Measurements from ENCODE around the gene FOXRED2.

DNA sequence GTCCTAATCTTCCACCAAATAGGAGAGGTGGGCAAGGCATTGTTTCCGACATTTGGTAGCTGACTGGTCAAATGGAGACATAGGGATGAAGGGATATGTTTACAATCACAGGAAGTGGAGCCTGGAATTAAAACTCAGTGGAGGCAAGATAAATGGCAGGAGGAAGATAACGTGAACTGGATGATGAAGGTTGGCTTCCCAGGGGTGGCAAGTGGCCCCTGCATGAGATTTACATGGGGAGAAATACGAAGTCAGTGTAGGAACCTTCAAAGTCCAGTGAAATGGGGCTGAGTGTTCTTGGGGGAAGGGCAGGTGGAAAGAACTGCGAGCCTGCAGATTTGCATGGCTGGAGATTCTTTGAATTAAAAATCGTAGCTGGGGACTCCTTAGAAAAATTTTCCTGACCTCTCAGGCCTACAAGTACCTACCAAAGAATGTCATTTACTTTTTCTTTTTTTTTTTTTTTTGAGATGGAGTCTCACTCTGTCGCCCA lies 724 bp upstream of the FOXRED2 start:
- TF ChIP-seq GATA3 (IDR thresholded peaks at IDR 0.05; ENCODE audit: low read depth, low read length) (no peak), GATA2 (IDR thresholded peaks at IDR 0.05; ENCODE audit: low read depth, low read length) (no peak)
